ENCODE measurements around the gene XPNPEP3.
A peak's percentile ranks its signal among the peaks of the same experiment; 100 is the strongest.
"Not testable (repeated sequence)": the region's sequence is repeated elsewhere in the genome, so short reads cannot be mapped to it uniquely, and the experiment has no call there.

XPNPEP3 gene

GRCh38 chr22:40857309-40857855, 434 bp downstream of the XPNPEP3 start:
- DNase-seq (ENCODE audit: low read depth): no peak

- DNase-seq (ENCODE audit: low read depth): no peak
Observed at GRCh38 chr22:40862013-40862412, 5.1 kb downstream of the XPNPEP3 start, which contains the start of gene DNAJB7. DNAJB7 (minus strand) TSS chr22:40862113; CDS start chr22:40861994, 119 bp downstream.

- DNase-seq (ENCODE audit: low read depth): no peak
Observed at GRCh38 chr22:40862537-40862936, 5.6 kb downstream of the XPNPEP3 start.

- no peak for DNase-seq (ENCODE audit: low read depth)
Observed at GRCh38 chr22:40867109-40867508, 10.2 kb downstream of the XPNPEP3 start.

GRCh38 chr22:40868379-40868778, 11.4 kb downstream of the XPNPEP3 start:
- DNase-seq (ENCODE audit: low read depth): not testable (repeated sequence)

- DNase-seq (ENCODE audit: low read depth): no peak
Observed at GRCh38 chr22:40874016-40874415, 17.1 kb downstream of the XPNPEP3 start.

GRCh38 chr22:40875111-40875510, 18.2 kb downstream of the XPNPEP3 start:
- DNase-seq (ENCODE audit: low read depth): no peak

GRCh38 chr22:40876907-40877306, 20.0 kb downstream of the XPNPEP3 start:
- DNase-seq (ENCODE audit: low read depth): no peak

- DNase-seq (ENCODE audit: low read depth): no peak
Observed at GRCh38 chr22:40877488-40877887, 20.5 kb downstream of the XPNPEP3 start.

GRCh38 chr22:40878922-40879321, 22.0 kb downstream of the XPNPEP3 start:
- DNase-seq (ENCODE audit: low read depth): no peak

- no peak for DNase-seq (ENCODE audit: low read depth)
Observed at GRCh38 chr22:40889116-40889515, 32.2 kb downstream of the XPNPEP3 start.

- DNase-seq (ENCODE audit: low read depth): no peak
Observed at GRCh38 chr22:40890881-40891280, 33.9 kb downstream of the XPNPEP3 start.

GRCh38 chr22:40894417-40894816, 37.5 kb downstream of the XPNPEP3 start:
- DNase-seq (ENCODE audit: low read depth): no peak

- DNase-seq (ENCODE audit: low read depth): no peak
Observed at GRCh38 chr22:40898850-40899357, 42.0 kb downstream of the XPNPEP3 start.

GRCh38 chr22:40904101-40904500, 47.2 kb downstream of the XPNPEP3 start:
- DNase-seq (ENCODE audit: low read depth): no peak

GRCh38 chr22:40908895-40909294, 51.9 kb downstream of the XPNPEP3 start:
- DNase-seq (ENCODE audit: low read depth): no peak

- no peak for DNase-seq (ENCODE audit: low read depth)
Observed at GRCh38 chr22:40911772-40912171, 54.8 kb downstream of the XPNPEP3 start.

- DNase-seq (ENCODE audit: low read depth): not testable (repeated sequence)
Observed at GRCh38 chr22:40912987-40913386, 56.0 kb downstream of the XPNPEP3 start.

GRCh38 chr22:40919446-40919845, 62.5 kb downstream of the XPNPEP3 start:
- no peak for DNase-seq (ENCODE audit: low read depth)

- DNase-seq (ENCODE audit: low read depth): no peak
Observed at GRCh38 chr22:40920526-40920925, 63.6 kb downstream of the XPNPEP3 start.

- DNase-seq (ENCODE audit: low read depth): peak; percentile 5
Observed at GRCh38 chr22:40922484-40923303, 65.7 kb downstream of the XPNPEP3 start.

GRCh38 chr22:40928657-40929056, 71.7 kb downstream of the XPNPEP3 start:
- no peak for DNase-seq (ENCODE audit: low read depth)

- DNase-seq (ENCODE audit: low read depth): no peak
Observed at GRCh38 chr22:40932396-40932795, 75.4 kb downstream of the XPNPEP3 start.
